HAP-1 (cell line): ENCODE measurements around the gene LYSMD1.
"Not testable (repeated sequence)": the region's sequence is repeated elsewhere in the genome, so short reads cannot be mapped to it uniquely, and the experiment has no call there.

Experiments
- DNase-seq, 2 experiments: peaks; one replicate each; pipeline ENCODE4 v3.0.0-alpha.2; 2016 to 2020; ENCODE audit warnings: low spot score in 2 of 2
- H3K27me3 ChIP-seq: fragments of 250-450 bp; sonication (Bioruptor Pico); 2 replicates; pipeline ENCODE4 v1.5.1; 2020; ENCODE audit warnings: low read depth, mild to moderate bottlenecking, moderate library complexity
- H3K36me3 ChIP-seq: fragments of 250-450 bp; sonication (Bioruptor Pico); replicated peaks from 2 replicates; pipeline ENCODE4 v1.5.1; 2020; ENCODE audit warnings: mild to moderate bottlenecking
- H3K4me1 ChIP-seq: fragments of 250-450 bp; sonication (Bioruptor Pico); 2 replicates; pipeline ENCODE4 v1.5.1; 2020; ENCODE audit warnings: mild to moderate bottlenecking
- H3K4me3 ChIP-seq: fragments of 250-450 bp; sonication (Bioruptor Pico); 2 replicates; pipeline ENCODE4 v1.5.1; 2020; ENCODE audit warnings: mild to moderate bottlenecking, moderate library complexity
- H3K9me3 ChIP-seq: fragments of 250-450 bp; sonication (Bioruptor Pico); 2 replicates; pipeline ENCODE4 v1.5.1; 2020; ENCODE audit warnings: mild to moderate bottlenecking, moderate library complexity
- in situ Hi-C: fragments of 300-500 bp; cut with MboI; formaldehyde crosslinking; loops from 3 replicates; pipeline ENCODE4 v1.14.3; 2020; ENCODE audit warnings: low sequenced_read_pairs, inconsistent platforms, mixed read lengths

The LYSMD1 gene, protein sequence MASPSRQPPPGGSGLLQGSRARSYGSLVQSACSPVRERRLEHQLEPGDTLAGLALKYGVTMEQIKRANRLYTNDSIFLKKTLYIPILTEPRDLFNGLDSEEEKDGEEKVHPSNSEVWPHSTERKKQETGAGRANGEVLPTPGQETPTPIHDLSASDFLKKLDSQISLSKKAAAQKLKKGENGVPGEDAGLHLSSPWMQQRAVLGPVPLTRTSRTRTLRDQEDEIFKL

DNA sequence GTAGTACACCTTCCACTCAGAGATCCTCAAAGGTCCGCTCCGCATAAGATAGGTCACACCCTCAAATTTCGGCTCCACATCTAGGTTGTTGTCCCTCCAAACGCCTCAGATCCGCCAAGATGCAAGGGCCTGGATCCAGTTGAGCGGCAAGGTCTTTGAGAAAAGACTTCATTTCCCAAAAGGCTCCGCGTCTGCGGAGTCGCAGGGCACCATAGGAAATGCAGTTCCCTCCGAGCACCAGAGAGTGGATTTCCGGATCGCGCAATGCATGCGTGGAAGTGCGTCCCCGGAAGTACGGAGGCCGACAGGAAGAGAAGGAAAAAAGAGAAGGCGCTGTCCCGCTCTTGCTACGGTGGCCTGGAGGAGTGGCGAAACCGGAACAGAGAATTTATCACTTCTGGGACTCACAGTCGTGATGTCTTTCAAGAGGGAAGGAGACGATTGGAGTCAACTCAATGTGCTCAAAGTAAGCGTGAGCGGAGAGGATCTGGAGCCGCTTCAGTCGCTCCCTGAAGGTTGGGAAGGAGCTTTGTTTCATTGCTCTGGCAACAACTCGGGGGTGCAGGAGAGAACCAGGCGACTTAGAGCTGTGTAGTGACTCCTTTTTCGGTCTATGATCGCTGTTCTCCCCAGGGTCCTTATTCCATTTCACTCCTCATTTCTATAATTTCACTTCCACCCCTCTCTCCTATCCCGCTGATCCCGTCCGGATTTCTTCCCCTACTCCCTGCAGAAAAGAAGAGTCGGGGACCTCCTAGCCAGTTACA lies at the start of gene LYSMD1, which contains the start of gene SCNM1:
LYSMD1 (minus strand) TSS at position 165 of the 767 bp plus-strand sequence. CDS start 644 bp downstream, outside the sequence.
SCNM1 (plus strand) TSS at position 407 of the 767 bp plus-strand sequence; CDS start at position 416, 9 bp downstream.
- H3K4me3 ChIP-seq: peak within 1 kb of the TSS; percentile 87
- peaks cover 10% of the 10 kb centered on the region for H3K4me1 ChIP-seq
- DNase-seq: peak; percentile 97
- in situ Hi-C loops: no loop called here
- no peaks in the 10 kb centered on the region for H3K9me3 ChIP-seq
- H3K36me3 ChIP-seq: peaks cover 5% of the 10 kb centered on the region
- no peaks in the 10 kb centered on the region for H3K27me3 ChIP-seq

DNA sequence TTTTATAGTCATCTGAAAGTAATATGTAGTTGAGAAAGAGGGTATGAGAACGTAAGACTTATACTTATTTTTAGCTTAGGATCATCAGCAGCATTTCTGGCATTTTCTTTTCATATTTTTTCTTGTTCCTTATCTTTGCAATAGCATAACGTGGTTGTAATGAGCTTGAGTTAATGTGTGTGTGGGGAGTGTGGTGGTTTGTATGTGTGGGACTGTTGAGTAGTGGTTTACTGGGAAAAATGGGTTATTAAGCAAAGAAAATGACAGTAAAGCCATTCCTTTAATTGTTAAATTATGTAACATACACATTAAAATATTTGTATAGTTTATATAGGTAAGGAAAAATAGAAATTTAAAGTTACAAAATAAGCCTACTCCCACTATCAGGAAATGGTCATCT lies 47.9 kb upstream of the LYSMD1 start:
- no peak for DNase-seq
- Histone ChIP-seq H3K36me3 (peaks cover 33% of the 10 kb centered on the region), H3K9me3 (no peaks in the 10 kb centered on the region), H3K4me3 (no peak overlapping the region), H3K27me3 (no peaks in the 10 kb centered on the region), H3K4me1 (no peaks in the 10 kb centered on the region)
- in situ Hi-C loops: no loop called here

DNA sequence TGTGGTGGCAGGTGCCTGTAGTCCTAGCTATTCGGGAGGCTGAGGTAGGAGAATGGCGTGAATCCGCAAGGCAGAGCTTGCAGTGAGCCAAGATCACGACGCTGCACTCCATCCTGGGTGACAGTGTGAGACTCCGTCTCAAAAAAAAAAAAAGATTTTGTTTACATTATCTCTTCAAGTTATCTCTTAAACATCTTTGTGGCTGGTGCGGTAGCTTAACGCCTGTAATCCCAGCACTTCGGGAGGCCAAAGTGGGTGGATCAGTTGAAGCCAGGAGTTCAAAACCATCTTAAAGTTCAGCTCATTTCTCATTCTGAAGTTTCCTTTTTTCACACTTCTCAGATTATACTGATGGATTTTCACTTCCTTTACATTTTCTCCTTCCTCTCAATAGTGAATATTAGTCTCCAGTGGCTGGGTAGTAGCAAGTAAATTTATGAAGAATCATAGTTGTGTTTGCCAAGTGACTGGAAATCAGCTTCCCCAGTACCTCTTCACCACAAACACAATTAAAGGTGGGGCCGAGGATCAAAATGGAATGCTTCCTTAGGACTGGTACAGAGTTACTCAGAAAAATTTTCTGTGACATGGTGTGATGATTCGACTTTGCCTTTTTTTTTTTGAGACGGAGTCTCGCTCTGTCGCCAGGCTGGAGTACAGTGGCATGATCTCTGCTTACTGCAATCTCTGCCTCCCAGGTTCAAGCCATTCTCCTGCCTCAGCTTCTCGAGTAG lies 46.4 kb upstream of the LYSMD1 start:
- in situ Hi-C loops: no loop called here
- peaks cover 39% of the 10 kb centered on the region for H3K36me3 ChIP-seq
- H3K4me3 ChIP-seq: no peak overlapping the region
- H3K27me3 ChIP-seq: no peaks in the 10 kb centered on the region
- DNase-seq: no peak
- H3K4me1 ChIP-seq: no peaks in the 10 kb centered on the region
- no peaks in the 10 kb centered on the region for H3K9me3 ChIP-seq

DNA sequence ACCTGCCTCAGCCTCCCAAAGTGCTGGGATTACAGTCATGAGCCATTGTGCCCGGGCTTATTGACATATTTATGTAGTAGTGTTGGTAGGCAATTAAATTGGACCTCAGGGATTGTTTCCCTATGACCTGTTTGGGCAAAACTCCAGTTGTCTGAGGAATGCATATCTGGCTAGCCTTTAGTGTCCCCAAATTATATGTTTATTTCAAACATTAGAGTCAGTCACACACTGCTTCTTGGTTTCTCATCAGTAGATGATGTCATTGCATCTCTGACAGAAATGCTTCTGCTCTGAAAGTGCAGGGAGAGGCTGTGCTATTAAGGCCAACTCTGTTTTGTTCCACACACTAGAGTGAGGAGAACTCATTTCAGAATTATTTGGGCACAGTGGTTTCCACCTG lies 45.1 kb upstream of the LYSMD1 start:
- peaks cover 52% of the 10 kb centered on the region for H3K36me3 ChIP-seq
- in situ Hi-C loops: no loop called here
- H3K27me3 ChIP-seq: no peaks in the 10 kb centered on the region
- no peak for DNase-seq
- H3K4me1 ChIP-seq: no peaks in the 10 kb centered on the region
- H3K4me3 ChIP-seq: no peak overlapping the region
- H3K9me3 ChIP-seq: no peaks in the 10 kb centered on the region

DNA sequence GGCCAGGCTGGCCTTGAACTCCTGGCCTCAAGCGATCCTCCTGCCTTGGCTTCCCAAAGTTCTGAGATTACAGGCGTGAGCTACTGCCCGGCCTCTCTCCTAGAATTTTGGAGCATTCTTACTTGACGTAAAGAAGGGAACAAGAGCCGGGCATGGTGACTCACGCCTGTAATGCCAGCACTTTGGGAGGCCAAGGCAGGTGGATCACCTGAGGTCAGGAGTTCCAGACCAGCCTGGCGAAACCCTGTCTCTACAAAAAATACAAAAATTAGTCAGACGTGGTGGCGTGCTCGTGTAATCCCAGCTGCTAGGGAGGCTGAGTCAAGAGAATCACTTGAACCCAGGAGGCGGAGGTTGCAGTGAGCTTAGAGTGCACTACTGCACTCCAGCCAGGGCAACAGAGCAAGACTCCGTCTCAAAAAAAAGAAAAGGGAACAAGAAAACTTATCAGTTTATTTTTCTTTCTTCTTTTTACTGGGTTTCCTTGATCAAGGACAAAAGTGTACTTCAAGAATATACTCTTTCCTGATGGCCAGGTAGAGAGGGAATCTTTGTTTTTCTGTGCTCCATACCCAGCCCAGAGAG lies 39.8 kb upstream of the LYSMD1 start:
- H3K36me3 ChIP-seq: peaks cover 51% of the 10 kb centered on the region
- H3K4me3 ChIP-seq, in situ Hi-C loops, H3K4me1 ChIP-seq, H3K9me3 ChIP-seq, H3K27me3 ChIP-seq, DNase-seq: not testable (repeated sequence)

DNA sequence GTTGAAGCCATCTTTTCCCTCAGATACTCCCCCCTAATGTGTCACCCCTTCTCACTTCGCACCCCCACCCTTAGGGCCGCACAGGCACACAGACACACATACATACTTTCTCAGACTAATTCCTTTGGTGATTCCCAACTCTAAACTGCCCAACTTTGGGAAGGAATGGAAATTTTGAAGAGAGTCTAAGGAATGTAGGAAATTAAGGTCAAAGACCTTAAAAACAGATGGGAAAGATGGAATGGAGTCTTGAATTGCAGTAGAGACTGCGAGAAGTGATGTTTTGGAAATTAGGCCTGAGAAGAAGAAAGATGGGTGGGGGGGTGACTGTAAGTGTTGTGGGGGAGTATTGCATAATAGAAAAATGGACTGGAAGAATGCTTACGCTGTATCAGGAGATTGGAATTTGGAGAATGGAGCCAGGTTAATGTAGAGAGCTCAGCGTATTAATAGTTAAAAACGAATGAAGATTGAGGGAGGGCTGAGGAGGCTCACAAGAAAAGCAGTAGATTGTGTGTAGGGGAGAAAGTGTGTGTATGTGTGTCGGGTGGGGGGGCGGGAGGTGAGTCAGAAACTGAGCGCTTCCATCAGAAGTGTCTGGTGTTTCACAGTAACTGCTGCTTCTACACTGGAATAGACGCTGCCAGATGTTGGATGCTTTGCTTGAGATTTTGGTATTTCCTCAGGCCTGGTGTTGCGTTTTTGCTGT lies 34.3 kb upstream of the LYSMD1 start:
- peak in 1 of 2 experiments; percentile 43 for DNase-seq

DNA sequence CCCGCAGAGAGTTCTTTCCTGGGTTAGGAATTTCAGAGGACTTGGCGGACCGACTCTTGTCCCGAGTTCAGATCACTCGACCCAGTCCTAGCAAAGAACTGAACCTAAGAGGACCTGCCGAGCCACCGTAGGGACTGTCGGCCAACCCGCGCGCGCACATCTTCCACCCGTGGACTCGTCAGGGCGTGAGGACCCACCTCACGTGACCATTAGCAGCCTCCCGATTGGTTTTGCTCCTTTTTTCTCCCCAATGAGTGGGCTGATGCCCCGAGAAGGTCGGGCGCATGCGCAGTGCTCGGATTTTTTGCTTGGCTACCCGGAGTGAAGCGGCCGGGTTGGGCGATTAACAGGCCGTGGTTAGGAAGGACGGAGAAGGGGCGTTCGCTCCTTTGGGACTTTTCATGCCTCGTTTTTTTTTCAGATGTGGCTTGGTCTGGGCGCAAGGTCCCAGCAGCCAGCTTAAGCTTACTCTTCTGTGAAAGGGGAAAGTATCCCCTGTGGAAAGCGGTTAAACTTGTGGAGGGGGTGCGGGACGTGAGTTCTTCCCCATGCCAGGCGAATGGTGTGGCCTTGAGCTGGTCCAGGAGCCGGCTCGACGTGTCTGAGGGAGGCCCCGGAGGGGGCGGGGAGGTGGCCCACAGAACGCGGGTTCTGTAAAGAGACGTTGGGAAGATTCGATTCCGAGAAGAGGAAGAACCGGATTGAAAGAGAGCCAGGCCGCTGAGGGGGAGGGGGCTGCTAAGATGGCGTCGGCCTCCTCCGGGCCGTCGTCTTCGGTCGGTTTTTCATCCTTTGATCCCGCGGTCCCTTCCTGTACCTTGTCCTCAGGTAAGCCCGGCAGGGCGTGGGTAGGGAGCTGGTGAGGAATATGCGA lies 32.8 kb upstream of the LYSMD1 start, which contains the start of gene PIP5K1A:
PIP5K1A (plus strand) TSS at position 299 of the 874 bp plus-strand sequence; CDS start at position 744, 445 bp downstream.
- Histone ChIP-seq H3K27me3 (no peaks in the 10 kb centered on the region), H3K9me3 (no peaks in the 10 kb centered on the region), H3K4me3 (peak within 1 kb of the TSS; percentile 82), H3K36me3 (peaks cover 17% of the 10 kb centered on the region), H3K4me1 (peaks cover 13% of the 10 kb centered on the region)
- peak; percentile 92 to 99 for DNase-seq
- in situ Hi-C loops: no loop called here

More for the DNA sequence above, 34.3 kb upstream of the LYSMD1 start:
- Histone ChIP-seq H3K4me1 (peaks cover 13% of the 10 kb centered on the region), H3K36me3 (peaks cover 23% of the 10 kb centered on the region), H3K27me3 (no peaks in the 10 kb centered on the region), H3K9me3 (no peaks in the 10 kb centered on the region), H3K4me3 (peak overlapping the region; percentile 82)
- in situ Hi-C loops: no loop called here

DNA sequence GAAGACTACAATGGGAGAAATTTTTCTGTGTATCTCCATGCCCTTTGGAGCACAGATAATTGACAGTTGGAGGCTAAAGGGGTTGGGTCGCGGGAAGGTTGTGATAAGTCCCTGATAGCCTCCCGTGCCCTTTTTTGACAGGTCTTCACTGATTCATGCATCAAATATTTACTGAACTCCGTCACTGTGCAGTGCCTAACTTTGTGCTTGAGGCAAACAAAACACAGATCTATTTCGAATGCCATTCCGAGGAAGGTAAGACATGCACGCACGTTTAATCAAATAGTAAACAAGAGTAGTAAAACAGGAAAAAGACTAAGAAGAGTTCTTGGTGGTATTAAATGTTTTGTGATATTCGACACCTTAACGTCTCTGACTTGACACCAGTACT lies 32.2 kb upstream of the LYSMD1 start:
- H3K4me3 ChIP-seq: peak overlapping the region; percentile 82
- no peak for DNase-seq
- in situ Hi-C loops: no loop called here
- peaks cover 13% of the 10 kb centered on the region for H3K4me1 ChIP-seq
- H3K36me3 ChIP-seq: peaks cover 11% of the 10 kb centered on the region
- H3K9me3 ChIP-seq: no peaks in the 10 kb centered on the region
- no peaks in the 10 kb centered on the region for H3K27me3 ChIP-seq

DNA sequence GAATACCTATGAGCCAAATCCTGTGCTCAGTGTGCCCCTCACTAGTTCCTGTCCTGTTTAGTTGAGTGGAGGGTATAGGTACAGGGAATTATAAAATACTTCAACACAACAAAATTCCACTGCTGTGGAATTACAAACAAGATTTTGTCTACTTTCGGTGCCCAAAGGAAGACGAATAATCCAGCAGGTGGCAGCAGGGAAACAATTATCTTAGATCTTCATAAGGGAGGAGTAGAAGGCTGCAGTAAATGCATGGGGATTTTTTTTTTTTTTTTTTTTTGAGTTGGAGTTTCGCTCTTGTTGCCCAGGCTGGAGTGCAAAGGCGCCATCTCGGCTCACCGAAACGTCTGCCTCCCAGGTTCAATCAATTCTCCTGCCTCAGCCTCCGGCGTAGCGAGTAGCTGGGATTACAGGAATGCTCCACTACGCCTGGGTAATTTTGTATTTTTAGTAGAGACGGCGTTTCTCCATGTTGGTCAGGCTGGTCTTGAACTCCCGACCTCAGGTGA lies 30.6 kb upstream of the LYSMD1 start:
- peak overlapping the region; percentile 1; the same call in 1 of the 2 replicates for H3K4me3 ChIP-seq
- in situ Hi-C loops: no loop called here
- peak; percentile 80 to 85 for DNase-seq

DNA sequence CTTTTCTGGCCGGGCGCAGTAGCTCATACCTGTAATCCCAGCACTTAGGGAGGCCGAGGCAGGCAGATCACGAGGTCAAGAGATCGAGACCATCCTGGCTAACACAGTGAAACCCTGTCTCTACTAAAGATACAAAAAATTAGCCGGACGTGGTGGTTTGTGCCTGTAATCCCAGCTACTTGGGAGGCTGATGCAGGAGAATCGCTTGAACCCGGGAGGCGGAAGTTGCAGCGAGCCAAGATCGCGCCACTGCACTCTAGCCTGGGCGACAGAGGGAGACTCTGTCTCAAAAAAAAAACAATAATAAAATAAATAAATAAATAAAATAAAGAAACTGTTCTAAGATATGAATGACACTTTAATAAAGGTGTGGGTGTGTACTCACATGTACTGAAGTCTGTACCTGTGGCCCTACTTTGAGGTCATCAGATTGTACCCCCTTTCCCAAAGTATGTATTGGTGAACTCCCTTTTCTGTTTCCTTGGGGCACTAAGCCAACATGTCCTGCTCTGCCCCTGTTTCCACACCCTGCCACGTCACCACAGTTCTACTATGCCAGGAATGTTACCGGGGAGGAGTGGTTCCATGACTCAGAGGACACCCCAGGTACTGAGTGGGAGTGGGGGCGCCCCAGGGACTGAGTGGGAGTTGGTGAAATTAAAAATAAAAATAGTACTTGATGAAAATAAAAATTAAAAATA lies 29.3 kb upstream of the LYSMD1 start:
- H3K36me3 ChIP-seq, H3K9me3 ChIP-seq, H3K4me3 ChIP-seq, H3K27me3 ChIP-seq, in situ Hi-C loops, DNase-seq: not testable (repeated sequence)
- peaks cover 12% of the 10 kb centered on the region for H3K4me1 ChIP-seq

More for the DNA sequence above, 30.6 kb upstream of the LYSMD1 start:
- H3K27me3 ChIP-seq: no peaks in the 10 kb centered on the region
- H3K36me3 ChIP-seq: no peaks in the 10 kb centered on the region; the same call in 1 of the 2 replicates
- H3K4me1 ChIP-seq: peaks cover 13% of the 10 kb centered on the region
- H3K9me3 ChIP-seq: no peaks in the 10 kb centered on the region

DNA sequence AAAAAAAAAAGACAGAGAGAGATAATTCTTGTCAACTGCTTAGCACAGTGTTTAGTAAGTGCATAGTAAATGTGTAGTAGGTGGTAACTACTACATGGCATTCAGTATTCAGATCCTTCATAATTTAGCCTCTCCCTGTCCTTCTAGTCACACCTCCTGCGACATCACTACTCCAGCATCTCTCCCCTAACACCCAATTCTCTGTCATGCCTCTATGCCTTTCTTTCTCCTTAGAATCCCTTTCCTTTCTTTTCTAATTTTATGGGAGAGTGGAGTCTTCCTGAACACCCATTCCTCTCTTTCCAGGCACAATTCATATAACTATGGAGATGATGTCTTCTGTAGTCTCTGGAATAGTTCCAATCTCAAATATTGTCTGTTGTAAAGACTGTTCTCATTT lies 28.2 kb upstream of the LYSMD1 start:
- no peak for DNase-seq
- peaks cover 12% of the 10 kb centered on the region for H3K4me1 ChIP-seq
- H3K36me3 ChIP-seq: peaks cover 2% of the 10 kb centered on the region
- in situ Hi-C loops: no loop called here
- H3K9me3 ChIP-seq: no peaks in the 10 kb centered on the region
- no peak overlapping the region for H3K4me3 ChIP-seq
- no peaks in the 10 kb centered on the region for H3K27me3 ChIP-seq

DNA sequence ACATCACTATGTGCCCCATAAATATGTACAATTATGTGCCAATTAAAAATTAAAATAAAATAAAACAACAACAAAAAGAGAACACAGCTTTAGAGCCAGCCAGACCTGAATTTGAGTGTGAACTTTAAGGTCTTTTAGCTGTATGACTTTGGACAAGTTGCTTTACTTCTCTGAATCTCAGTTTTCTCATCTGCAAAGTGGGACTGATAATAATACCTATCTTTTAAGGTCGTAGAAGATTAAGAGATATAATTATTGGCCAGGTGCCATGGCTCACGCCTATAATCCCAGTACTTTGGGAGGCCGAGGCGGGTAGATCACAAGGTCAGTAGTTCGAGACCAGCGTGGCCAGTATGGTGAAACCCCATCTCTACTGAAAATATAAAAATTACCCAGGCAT lies 27.6 kb upstream of the LYSMD1 start:
- in situ Hi-C loops: no loop called here
- Histone ChIP-seq H3K9me3 (no peaks in the 10 kb centered on the region), H3K27me3 (no peaks in the 10 kb centered on the region), H3K4me1 (peaks cover 16% of the 10 kb centered on the region), H3K36me3 (peaks cover 2% of the 10 kb centered on the region; the same call in 1 of the 2 replicates), H3K4me3 (no peak overlapping the region)
- no peak for DNase-seq
